ENCODE data around the gene ARID1B. TPM values are rescaled to one million over a fixed set of nuclear protein-coding genes. Genes with fewer than 3 reads are reported as not detected.

ARID1B gene
- total RNA-seq, 1 experiment from 2014 or later = 42.8 TPM

DNA sequence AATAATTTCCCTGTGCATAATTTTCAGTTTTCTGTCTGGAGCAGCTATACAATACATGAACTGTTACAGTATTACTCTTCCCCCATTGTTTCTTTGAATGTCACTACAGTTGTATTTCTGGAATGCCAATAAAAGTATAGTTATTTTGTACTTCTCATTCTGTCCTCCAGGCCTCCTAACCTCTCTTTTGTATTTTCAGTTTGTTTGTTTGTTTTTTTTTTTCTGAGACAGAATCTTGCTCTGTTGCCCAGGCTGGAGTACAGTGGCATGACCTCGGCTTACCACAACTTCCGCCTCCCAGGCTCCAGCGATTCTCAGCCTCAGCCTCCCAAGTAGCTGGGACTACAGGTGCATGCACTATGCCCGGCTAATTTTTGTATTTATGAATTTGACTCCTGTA, 16.8 kb upstream of the ARID1B start:
- Histone ChIP-seq H2AFZ (no peak overlapping the region), H4K20me1 (ENCODE audit: insufficient read depth) (no peaks in the 10 kb centered on the region), H3K36me3 (ENCODE audit: low read depth) (no peaks in the 10 kb centered on the region), H3K4me3 (no peak overlapping the region), H3K9me2 (ENCODE audit: insufficient read depth) (no peaks in the 10 kb centered on the region), H3K27me3 (ENCODE audit: insufficient read depth, low read depth) (no peaks in the 10 kb centered on the region), H3F3A (ENCODE audit: insufficient read depth, low read depth) (no peaks in the 10 kb centered on the region), H3K9me3 (ENCODE audit: insufficient read depth, low read depth) (no peaks in the 10 kb centered on the region), H3K4me2 (no peak overlapping the region), H3K27ac (no peak overlapping the region), H3K4me1 (replicated peaks; ENCODE audit: insufficient read depth) (no peaks in the 10 kb centered on the region), H3K79me2 (ENCODE audit: low read depth) (no peaks in the 10 kb centered on the region)
- BruUV-seq (replicated peaks) = no TSS peak
- DNase-seq = no peak
- ChIA-PET CTCF (no interaction called here), POLR2A (ENCODE audit: unreplicated experiment) (no interaction called here)
- TF ChIP-seq EZH2 (IDR thresholded peaks at IDR 0.05; ENCODE audit: low read depth) = no peak
- TF ChIP-seq, protein P1, sequence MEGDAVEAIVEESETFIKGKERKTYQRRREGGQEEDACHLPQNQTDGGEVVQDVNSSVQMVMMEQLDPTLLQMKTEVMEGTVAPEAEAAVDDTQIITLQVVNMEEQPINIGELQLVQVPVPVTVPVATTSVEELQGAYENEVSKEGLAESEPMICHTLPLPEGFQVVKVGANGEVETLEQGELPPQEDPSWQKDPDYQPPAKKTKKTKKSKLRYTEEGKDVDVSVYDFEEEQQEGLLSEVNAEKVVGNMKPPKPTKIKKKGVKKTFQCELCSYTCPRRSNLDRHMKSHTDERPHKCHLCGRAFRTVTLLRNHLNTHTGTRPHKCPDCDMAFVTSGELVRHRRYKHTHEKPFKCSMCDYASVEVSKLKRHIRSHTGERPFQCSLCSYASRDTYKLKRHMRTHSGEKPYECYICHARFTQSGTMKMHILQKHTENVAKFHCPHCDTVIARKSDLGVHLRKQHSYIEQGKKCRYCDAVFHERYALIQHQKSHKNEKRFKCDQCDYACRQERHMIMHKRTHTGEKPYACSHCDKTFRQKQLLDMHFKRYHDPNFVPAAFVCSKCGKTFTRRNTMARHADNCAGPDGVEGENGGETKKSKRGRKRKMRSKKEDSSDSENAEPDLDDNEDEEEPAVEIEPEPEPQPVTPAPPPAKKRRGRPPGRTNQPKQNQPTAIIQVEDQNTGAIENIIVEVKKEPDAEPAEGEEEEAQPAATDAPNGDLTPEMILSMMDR (conservative IDR thresholded peaks at IDR 0.05) = no peak
- intact Hi-C loops (cut with micrococcal nuclease; ENCODE audit: unreplicated experiment) = no loop called here

GRCh38 chr6:156762547-156762946, 14.6 kb upstream of the ARID1B start:
- no TSS peak for BruUV-seq (replicated peaks)
- POLR2A ChIA-PET (ENCODE audit: unreplicated experiment) = no interaction called here

DNA sequence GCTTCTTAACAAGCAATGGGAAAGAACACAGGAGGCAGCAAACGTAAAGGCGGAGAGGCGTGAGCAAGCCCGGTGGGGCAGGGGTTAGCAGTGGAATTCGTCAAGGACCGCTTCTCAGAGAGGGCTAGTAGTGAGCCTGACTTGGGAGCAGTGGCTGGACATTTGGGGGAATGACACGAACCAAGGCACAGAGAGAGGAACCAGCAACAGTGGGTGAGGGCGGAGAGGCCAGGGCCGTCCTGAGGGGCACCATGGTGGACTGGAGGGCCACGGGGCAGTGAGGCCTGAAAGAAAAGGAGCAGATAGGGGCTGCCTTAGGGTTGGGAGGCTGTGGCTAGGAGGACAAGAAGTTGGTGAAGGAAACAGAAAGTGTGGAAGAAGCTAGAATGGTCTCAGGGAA, 12.1 kb upstream of the ARID1B start:
- H3K27me3 ChIP-seq (ENCODE audit: insufficient read depth, low read depth) = no peaks in the 10 kb centered on the region
- H3K4me1 ChIP-seq (replicated peaks; ENCODE audit: insufficient read depth) = no peaks in the 10 kb centered on the region
- H3K79me2 ChIP-seq (ENCODE audit: low read depth) = no peaks in the 10 kb centered on the region
- H3K9me3 ChIP-seq (ENCODE audit: insufficient read depth, low read depth) = no peaks in the 10 kb centered on the region
- H3K4me3 ChIP-seq = no peak overlapping the region
- no TSS peak for BruUV-seq (replicated peaks)
- H3F3A ChIP-seq (ENCODE audit: insufficient read depth, low read depth) = no peaks in the 10 kb centered on the region
- H3K27ac ChIP-seq = no peak overlapping the region
- intact Hi-C loops (cut with micrococcal nuclease; ENCODE audit: unreplicated experiment) = no loop called here
- H4K20me1 ChIP-seq (ENCODE audit: insufficient read depth) = no peaks in the 10 kb centered on the region
- no peaks in the 10 kb centered on the region for H3K36me3 ChIP-seq (ENCODE audit: low read depth)
- no peak overlapping the region for H3K4me2 ChIP-seq
- H2AFZ ChIP-seq = no peak overlapping the region
- TF ChIP-seq EZH2 (IDR thresholded peaks at IDR 0.05; ENCODE audit: low read depth) = no peak
- TF ChIP-seq, protein P1 (conservative IDR thresholded peaks at IDR 0.05) = no peak
- ChIA-PET POLR2A (ENCODE audit: unreplicated experiment) (no interaction called here), CTCF (no interaction called here)
- H3K9me2 ChIP-seq (ENCODE audit: insufficient read depth) = no peaks in the 10 kb centered on the region
- no peak for DNase-seq

More at GRCh38 chr6:156762547-156762946, 14.6 kb upstream of the ARID1B start:
- Histone ChIP-seq H3F3A (ENCODE audit: insufficient read depth, low read depth) (no peaks in the 10 kb centered on the region), H3K36me3 (ENCODE audit: low read depth) (no peaks in the 10 kb centered on the region), H4K20me1 (ENCODE audit: insufficient read depth) (no peaks in the 10 kb centered on the region), H3K79me2 (ENCODE audit: low read depth) (no peaks in the 10 kb centered on the region), H2AFZ (no peak overlapping the region), H3K27me3 (ENCODE audit: insufficient read depth, low read depth) (no peaks in the 10 kb centered on the region), H3K27ac (no peak overlapping the region), H3K9me2 (ENCODE audit: insufficient read depth) (no peaks in the 10 kb centered on the region), H3K4me2 (no peak overlapping the region), H3K4me3 (no peak overlapping the region), H3K9me3 (ENCODE audit: insufficient read depth, low read depth) (no peaks in the 10 kb centered on the region), H3K4me1 (replicated peaks; ENCODE audit: insufficient read depth) (no peaks in the 10 kb centered on the region)
- TF ChIP-seq EZH2 (IDR thresholded peaks at IDR 0.05; ENCODE audit: low read depth) = no peak
- TF ChIP-seq, protein P1 (conservative IDR thresholded peaks at IDR 0.05) = no peak
- no peak for DNase-seq
- intact Hi-C loops (cut with micrococcal nuclease; ENCODE audit: unreplicated experiment) = no loop called here
- CTCF ChIA-PET = no interaction called here

Data from PC-9 (cell line).